HG02885 (cell line): ENCODE results near the gene FREY1.

Source experiments
- ATAC-seq: cut with Tn5 transposase; IDR thresholded peaks from one replicate; pipeline ENCODE4 v1.9.1; 2021; ENCODE audit warnings: mild to moderate bottlenecking; ENCODE audit not compliant: unreplicated experiment, poor library complexity

The FREY1 gene

DNA sequence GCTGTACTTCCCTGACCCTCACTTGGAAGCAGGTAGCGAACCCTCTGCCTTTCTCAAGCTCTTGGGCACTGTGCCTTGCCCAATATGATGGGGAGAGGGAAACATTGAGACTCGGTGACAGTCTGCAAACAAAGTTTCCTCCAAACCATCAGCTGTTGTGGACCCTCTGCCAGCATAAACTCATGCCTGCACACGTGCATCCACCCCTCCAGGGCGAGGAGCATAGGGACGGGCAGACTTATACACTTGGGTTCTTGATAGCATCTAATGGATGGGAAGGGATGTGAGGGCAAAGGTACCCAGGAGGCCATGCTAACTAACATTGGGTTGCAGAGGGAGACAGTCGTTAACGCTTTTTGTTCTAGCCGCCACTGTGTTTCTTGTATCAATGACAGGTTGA lies 29.9 kb downstream of the FREY1 start:
- ATAC-seq: no peak

DNA sequence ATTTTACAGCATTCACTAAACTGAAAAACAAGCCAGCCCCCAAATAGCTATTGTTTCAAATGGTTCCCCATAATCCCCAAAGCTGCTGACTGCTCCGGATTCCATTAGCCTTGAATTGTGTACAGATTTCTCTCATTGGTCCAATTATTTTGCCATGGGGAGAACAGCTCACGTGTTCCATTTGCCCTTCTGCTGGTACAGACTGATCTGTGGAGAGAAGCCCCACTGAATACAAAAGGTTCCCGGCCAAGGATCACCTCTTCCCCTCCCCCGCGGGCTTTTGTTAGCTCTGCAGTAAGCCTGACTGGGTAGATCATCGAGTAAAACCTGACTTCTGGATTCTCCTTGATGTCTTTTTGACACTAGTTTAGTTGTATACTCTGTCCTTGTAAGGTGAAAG lies 30.7 kb downstream of the FREY1 start:
- ATAC-seq: no peak

DNA sequence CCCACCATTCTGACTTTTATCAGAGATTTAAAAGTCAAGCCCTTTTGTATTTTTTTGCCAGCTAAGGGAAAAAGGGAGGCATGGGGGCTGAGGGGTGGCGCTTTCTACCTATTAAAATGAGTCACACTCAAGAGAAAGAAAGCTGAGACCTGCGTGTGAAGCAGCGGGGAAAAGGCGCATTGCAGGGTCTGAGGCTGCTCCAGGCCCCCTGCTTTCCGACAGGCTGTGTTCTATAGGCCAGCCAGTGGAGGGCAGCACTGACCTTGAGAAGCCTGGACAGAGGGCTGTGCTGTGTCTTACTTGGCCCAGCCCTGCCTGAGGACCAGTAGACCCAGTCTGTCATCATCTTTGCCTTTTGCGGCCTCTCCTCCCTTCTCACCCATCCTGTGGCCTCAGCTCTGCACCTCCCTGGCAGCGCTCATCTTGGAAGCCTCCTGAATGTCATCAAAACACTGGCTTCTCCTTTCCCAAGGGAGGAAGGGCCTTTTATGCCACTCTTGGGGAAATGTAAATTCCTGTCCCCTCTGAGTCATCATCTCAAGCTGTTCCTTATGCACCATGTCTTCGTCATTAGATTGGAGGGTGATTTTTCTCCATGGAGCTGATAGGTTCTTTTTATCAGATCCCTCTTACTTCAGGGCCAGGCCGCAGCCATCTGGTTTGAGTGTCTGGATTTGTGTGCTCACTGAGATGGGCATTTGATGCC lies 34.3 kb downstream of the FREY1 start:
- no peak for ATAC-seq

- ATAC-seq: no peak
Observed at GRCh38 chr11:45871638-45872037, 35.4 kb downstream of the FREY1 start.

DNA sequence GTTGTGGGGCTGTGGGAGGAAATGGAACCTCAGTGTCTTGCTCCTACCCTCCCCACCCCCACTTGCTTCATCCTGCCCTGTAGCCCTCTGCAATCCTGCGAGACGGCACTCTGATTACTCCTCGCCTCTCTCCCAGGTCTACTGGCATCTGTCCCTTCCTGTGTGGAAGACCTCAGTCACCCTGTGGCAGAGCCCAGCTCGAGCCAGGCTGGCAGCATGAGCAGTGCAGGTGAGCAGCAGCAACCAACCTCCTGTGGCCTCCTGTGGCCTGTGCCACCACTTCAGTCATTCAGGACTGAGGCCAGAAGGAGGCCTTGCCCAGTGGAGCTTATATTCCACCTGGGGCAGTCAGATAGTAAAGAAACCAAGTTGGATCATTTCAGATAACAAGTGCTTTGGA lies 36.4 kb downstream of the FREY1 start:
- no peak for ATAC-seq

GRCh38 chr11:45869551-45869950 lies 37.5 kb downstream of the FREY1 start:
- no peak for ATAC-seq

- ATAC-seq: no peak
Observed at GRCh38 chr11:45864041-45864440, 43.0 kb downstream of the FREY1 start.

DNA sequence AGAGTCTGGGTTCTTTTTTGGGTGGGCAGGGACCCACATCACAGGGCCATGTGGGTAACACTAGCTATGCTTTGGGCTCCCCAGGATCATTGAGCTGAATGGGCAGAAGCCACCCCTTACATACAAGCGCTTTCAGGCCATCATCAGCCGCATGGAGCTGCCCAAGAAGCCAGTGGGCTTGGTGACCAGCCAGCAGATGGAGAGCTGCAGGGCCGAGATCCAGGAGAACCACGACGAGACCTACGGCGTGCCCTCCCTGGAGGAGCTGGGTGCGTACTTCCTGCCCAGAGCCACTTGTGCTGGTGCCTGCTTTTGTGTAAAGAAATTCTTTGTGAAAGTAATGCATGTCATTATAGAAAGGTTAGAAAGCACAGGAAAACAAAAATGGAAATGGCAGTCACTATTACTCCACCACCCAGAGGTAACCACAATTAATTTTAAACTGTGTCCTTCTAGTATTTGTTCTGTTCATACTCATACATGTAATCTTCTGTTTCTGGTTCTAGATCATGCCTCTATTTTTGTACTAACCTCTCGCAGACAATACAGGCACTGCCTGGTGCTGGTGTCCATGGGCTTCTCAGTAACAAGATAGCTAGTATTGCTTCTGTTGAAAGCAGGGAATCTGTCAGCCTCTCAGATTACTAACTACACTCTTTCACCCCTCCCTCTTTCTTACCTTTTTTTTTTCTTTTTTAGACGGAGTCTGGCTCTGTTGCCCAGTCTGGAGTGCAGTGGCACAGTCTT lies 46.1 kb downstream of the FREY1 start:
- ATAC-seq: no peak

DNA sequence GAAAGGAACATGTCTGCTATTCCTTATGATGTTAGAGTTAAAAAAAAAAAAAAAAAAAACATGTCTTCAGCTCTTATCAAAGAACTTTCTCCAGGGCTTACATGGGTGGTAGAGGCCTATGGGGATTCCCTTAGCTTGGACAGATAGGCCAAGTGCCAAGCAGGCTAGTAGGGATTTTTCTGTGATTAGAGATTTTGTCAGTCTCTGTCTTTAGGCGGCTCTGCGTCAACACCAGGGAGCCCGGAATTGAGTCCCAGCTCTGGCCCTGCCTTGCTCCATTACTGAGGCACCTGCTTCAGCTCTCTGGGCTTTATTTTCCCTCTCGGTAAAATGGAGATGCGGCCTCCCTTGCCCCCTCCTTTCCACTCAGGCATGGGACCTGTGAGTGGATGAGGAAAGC lies 46.7 kb downstream of the FREY1 start:
- no peak for ATAC-seq

DNA sequence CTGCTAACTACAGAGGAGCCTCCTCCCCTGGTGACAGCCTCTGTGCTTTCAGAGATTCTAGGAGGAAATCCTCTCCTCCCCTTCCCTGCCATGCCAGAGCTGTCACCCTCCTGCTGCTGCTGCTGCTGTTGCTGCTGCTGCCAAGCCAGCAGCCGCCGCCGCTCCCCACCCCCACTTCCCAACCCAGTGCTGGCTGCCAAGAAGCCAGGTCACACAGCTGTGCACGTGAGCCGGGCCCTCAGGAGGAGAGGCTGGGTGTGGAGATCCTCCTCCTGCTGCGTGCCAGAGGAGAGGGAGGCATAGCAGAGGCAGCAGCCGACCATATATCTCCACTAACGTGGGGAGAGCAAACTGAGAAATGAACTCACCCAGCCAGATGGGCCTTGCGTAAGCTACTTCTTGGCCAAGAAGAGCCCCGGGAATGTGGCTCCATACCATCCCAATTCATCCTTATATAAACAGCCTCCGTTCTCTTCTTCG lies 47.4 kb downstream of the FREY1 start:
- ATAC-seq: no peak

- no peak for ATAC-seq
Observed at GRCh38 chr11:45858751-45859398, 48.2 kb downstream of the FREY1 start.

DNA sequence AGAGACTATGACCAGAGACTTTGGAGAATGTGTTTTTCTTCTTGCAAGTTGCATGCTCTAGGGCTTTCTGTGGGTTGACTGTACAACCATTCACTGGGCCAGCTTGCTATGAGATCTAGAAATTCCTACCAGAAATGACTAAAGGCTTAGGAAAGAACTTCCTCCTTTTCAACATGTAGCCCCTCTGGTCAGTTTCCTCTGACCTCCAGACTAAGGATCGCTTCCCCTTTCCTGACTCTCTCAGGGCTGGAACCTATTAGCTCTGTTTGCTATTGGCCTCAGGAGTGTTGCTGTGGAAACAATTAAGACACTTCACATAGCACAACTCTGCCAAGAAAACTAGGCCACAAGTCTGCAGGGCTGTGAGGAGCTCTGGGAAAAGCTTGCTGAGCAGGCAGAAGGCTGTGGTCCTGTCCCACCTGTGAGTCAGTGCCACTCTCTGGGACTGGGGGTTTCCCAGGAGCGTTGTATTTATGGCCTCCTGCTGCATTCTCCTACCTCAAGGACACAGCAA lies 49.1 kb downstream of the FREY1 start:
- no peak for ATAC-seq
